Lower leg skin (tissue), 3 donors: ENCODE measurements around the gene KEL.

ENCODE experiments used
- POLR2A ChIP-seq, 2 donors: fragments of 450-650 bp; IDR thresholded peaks; one replicate each; pipeline ENCODE4 v1.6.1; 2016 to 2017; ENCODE audit warnings: antibody characterized with exemption in 2 of 2, mild to moderate bottlenecking in 1 of 2, moderate library complexity in 1 of 2
- TF ChIP-seq, protein P1 (sequence below), 3 donors: fragments of 450-650 bp; IDR thresholded peaks; one replicate each; pipeline ENCODE4 v1.5.1; 2016; ENCODE audit warnings: antibody characterized with exemption in 3 of 3, mild to moderate bottlenecking in 3 of 3, moderate library complexity in 2 of 3

DNA sequence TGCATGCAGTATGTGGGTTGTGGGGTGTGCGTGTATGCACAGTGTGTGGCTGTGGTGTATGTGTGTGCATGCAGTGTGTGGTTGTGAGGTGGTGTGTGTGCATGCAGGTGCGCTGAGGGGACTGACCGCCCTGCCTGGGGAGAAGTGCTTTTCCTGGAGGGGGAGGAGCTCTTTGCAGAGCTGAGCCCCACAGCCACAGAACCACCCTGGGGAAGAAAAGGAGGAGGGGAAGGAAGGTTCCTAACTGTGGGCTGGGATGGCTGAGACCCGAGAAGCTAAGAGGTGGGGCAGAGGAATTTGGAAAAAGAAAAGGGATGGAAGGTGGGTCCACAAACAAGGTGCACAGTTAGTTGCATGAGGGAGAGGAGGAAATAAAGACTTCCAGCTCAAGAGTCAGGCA is 28.5 kb downstream of the KEL start, which contains the start of gene TRPV5:
- TF ChIP-seq, protein P1, sequence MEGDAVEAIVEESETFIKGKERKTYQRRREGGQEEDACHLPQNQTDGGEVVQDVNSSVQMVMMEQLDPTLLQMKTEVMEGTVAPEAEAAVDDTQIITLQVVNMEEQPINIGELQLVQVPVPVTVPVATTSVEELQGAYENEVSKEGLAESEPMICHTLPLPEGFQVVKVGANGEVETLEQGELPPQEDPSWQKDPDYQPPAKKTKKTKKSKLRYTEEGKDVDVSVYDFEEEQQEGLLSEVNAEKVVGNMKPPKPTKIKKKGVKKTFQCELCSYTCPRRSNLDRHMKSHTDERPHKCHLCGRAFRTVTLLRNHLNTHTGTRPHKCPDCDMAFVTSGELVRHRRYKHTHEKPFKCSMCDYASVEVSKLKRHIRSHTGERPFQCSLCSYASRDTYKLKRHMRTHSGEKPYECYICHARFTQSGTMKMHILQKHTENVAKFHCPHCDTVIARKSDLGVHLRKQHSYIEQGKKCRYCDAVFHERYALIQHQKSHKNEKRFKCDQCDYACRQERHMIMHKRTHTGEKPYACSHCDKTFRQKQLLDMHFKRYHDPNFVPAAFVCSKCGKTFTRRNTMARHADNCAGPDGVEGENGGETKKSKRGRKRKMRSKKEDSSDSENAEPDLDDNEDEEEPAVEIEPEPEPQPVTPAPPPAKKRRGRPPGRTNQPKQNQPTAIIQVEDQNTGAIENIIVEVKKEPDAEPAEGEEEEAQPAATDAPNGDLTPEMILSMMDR (IDR thresholded peaks at IDR 0.05): no peak
- no peak for TF ChIP-seq POLR2A (IDR thresholded peaks at IDR 0.05)
